IPS DF 4.7 (cell line): ENCODE data around the gene ZKSCAN7.
A peak's percentile ranks its signal among the peaks of the same experiment; 100 is the strongest.
"Not testable (repeated sequence)": the region's sequence is repeated elsewhere in the genome, so short reads cannot be mapped to it uniquely, and the experiment has no call there.

Experiments used
- DNase-seq: peaks from one replicate; pipeline ENCODE4 v3.0.0-alpha.2; 2013; ENCODE audit warnings: low spot score; ENCODE audit errors: extremely low read depth

ZKSCAN7 gene

DNA sequence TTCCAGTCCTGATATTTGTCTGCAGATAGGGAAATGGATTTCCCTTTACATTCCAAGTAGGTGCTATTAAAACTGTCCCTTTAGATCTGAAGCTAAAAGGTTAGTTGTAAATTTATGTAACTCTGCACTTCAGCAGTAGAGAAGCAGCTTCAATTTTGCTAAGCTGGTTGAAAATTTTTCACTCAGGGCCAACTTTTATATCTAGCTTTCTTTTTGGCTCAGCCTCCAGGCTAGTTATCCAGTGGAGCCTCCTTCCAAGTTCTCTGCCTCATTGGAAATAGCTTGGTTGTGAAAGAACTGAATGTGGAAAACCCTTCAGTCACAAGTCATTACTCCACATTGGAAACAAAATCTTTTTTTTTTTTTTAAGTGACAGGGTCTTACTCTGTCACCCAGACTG is 21.6 kb downstream of the ZKSCAN7 start:
- DNase-seq, result no peak

DNA sequence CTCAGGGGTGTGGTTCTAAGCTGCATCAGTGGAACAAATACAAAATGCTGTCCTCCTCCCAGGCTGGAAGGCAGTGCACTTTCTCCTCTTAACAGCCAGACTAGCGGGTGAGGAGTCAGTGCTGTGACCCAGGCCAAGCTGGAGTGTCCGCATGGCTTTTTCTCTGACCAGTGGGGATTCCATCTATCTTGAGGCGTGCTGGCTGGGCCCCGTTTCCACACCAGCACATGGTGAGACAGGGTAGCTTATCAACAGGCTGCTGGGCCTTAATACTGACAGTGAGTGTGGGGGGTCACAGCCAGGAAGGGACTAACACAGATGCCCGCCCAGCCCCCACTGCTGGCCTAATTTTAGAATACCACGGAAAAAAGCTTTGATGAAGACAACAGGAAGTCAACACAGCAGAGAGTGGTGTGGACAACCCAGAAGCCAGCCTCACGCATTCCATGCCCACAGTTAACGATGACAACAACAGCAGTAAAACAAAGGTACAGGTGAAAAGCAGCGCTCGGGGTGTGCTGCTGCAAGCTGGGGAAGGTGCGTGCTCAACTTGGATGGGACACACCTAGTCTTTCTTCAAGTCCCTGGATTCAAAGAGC is 22.5 kb downstream of the ZKSCAN7 start:
- not testable (repeated sequence) for DNase-seq

DNA sequence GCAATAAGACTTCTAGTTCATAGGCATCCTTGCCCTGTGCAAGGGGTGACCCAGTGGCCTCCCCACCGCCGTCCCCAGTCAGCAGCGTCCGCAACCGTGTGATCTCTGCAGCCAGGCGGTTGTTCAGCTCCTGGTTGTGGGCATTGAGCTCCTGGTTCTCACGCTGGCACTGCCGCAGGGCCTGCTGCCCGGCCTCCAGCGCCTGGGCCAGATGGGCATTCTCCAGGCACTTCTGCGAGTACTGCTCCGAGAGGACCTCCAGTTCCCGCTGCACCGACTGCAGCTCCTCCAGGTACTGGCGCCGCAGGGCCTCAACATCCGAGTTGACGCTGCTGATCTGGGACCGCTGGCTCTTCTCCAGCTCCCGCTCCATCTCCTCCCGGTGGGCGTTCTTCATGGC is 23.3 kb downstream of the ZKSCAN7 start:
- not testable (repeated sequence) for DNase-seq

DNA sequence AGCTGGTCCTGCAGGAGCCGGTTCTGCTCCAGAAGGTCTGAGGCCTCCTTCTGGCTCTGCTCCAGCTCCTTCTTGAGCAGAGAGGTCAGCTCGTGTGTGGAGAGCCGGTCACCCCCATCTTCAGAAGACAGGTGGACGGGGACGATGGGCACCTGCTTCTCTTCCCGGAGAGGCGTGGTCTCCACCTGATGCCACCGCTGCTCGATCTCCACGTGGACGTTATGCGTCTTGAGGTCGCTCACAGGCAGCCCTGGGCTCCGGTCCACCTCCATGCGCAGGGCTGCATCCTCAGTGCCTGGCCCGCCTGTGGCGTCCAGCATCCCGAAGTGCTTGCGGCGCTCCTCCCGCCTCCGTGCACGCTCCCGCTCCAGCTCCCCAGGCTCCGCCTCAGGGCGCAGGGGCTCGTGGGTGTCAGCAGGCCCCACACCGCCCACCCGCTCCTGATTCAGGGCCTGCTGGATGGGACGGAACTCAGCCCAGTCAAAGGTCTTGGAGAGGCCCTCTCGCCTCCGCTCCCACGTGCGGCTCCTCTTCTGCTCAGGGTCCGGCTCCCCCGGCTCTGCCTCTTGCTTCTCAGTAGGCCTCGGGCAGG is 24.0 kb downstream of the ZKSCAN7 start:
- DNase-seq, result not testable (repeated sequence)

DNA sequence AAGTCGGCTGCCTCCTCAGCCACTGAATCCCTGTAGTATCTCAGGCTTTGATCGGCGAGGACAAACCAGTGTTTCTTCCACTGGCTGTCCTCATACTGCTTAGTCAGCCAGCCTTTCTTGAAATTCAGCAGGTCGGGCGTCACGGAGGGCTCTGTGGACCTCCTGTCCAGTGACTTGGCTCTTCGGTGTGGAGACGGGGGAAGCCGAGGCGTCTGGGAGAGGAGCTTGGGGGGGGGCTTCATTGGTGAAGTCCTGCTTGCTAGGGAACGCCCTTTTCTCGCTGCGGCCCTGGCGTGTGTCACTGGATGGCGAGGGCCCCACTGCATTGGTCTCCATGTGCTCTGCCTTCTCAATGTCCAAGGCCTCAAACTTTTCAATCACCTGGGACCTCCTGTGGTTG is 24.8 kb downstream of the ZKSCAN7 start:
- not testable (repeated sequence) for DNase-seq

DNA sequence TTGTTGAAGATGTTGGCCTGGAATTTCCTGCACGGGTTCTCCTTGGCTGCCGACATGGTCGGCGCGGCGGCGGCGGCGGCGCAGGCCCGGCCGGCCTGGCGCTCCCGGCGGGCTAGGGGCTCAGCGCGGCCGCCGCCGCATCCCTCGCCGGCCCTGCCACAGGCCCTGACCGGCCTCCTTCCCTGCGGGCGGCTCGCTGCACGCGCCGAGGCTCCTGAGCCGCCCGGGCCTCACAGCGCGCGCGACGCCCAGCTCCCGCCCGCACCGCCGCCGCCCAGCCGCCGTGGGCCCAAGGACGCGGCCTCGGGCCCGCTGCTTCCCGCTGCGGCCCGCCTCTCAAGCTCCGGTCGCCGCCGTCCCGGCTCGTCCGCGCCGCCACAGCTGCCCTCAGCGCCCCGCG is 26.0 kb downstream of the ZKSCAN7 start:
- DNase-seq, result not testable (repeated sequence)

DNA sequence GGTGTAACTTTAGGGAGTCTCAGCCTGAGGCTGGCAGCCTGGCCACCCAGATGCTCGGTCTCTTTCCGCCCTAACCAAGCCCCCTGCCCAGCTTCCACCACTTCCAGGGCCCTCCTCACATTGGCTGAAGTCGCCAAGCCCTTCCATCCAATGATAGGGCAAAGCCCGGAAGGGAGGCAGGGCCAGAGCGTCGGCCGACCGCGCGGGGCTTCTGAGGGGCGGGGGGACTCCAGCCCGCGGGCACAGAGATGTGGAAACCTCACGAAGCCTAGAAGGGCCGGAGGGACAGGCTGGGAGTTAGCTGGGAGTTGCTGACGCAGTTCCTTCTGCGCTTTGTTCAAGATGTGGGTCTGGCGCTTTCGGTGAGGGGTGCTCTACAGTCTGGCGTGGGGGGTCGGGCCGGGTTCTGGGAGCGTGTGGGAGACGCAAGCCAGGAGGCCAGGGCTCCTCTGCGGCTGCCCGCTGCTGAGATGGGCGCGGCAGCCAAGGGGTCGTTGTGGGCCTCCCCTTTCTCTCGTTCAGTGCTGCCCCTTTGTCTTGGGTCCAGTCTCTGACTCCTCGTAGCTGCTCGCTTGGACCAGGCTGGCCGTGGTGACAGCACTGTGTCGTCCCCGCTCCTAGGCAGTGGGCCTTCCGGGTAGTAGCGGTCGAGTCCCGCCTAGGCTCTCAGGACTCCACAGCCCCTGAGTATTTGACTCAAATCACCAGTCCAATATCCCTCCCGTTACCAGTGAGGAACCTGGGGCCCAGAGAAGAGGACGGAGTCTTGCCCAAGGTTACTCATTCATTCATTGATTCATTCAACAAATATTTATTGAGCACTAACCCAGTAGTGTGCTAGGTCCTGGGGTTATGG is 29.9 kb downstream of the ZKSCAN7 start, which contains the start of gene ZNF660:
ZNF660 (plus strand) TSS at position 319 of the 856 bp plus-strand sequence. CDS start 9,230 bp downstream, outside the sequence.
- peak; percentile 72 for DNase-seq

DNA sequence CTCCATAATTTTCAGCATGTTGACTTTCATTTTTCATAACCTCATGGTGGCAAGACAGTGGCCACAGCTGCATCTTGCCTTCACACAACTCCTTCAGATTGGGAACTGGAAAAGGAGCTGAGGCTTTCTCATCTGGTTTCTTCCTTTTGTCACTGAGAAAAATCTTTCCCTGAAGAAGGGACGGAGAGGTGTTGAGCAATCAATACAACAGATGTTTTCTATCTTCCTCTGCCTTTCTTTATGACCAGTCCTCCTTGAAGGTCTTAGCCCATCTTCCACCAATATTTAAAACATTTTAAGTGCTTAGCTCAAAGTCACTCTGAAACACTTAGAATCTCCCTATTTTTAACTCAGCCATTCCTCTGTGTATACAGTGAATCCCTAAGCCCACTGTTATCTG is 41.6 kb downstream of the ZKSCAN7 start:
- DNase-seq, result no peak

DNA sequence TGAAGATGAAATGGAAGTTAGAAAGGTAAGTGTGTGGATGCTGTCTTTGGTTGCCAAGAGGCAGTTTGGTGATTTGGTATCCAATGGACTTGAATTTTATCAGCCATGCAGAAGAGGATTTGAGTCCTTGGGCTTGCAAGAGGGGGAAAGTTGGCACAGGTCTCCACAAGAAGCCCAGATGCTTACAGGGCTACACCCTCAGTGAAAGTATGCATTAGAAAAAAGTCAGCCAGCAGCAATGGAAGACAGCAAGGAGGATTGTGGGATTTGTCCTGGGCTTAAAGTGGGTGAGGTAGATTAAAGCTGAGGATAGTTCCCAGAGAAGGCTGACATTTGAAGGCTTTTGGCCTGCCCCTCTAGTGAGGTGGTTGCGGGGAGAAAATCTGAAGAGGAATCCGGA is 46.8 kb downstream of the ZKSCAN7 start:
- DNase-seq, result no peak

DNA sequence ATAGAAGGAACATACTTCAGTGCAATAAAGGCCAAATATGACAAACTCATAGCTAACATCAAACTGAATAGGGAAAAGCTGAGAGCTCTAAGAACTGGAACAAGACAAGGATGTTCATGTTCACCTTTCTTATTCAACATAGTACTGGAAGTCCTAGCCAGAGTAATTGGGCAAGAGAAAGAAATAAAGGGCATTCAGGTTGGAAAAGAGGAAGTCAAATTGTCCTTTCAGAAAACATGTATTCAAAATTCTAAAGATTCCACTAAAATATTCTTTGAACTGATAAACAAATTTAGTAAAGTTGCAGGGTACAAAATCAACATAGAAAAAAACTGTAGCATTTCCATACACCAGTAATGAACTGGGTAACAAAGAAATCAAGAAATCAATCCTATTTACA is 57.7 kb downstream of the ZKSCAN7 start:
- no peak for DNase-seq
